SK-N-SH (cell line): ENCODE data around the gene CDHR3. TPM values are rescaled to one million over a fixed set of nuclear protein-coding genes. Genes with fewer than 3 reads are reported as not detected.

Experiments
- CTCF ChIA-PET: fragments of 300-600, 350-600 bp; formaldehyde crosslinking; extraction: SDS; loops from one replicate; lab custom pipeline; 2021; lab: Yijun Ruan, JAX
- POLR2A ChIA-PET: fragments of 350-600 bp; sonication (Branson Sonifier 250); formaldehyde crosslinking; extraction: SDS; loops from one replicate; lab custom pipeline; 2020; ENCODE audit warnings: antibody characterized with exemption, inconsistent platforms; lab: Yijun Ruan, JAX
- DNase-seq: peaks from one replicate; pipeline ENCODE4 v3.0.0; 2012
- H2AFZ ChIP-seq: fragments of 200-600 bp; sonication (generic); 2 replicates; pipeline ENCODE4 v1.8.1; 2016; ENCODE audit warnings: antibody characterized with exemption, mild to moderate bottlenecking, low read depth
- H3F3A ChIP-seq: fragments of 200-600 bp; sonication (generic); replicated peaks from 2 replicates; pipeline ENCODE3; 2016; ENCODE audit warnings: antibody characterized with exemption, mild to moderate bottlenecking; ENCODE audit not compliant: insufficient read depth
- H3K27ac ChIP-seq, 2 experiments: fragments of 200-500 bp in 1 of 2; fragments of 200-600 bp in 1 of 2; sonication (Bioruptor generic) in 1 of 2; sonication (generic), shearing (Covaris generic) in 1 of 2; 2 replicates each; pipeline versions ENCODE4 v1.5.1 to v1.6.1; 2014 to 2016; ENCODE audit warnings: low read depth in 2 of 2, inconsistent platforms in 1 of 2, low read length in 1 of 2, mild to moderate bottlenecking in 1 of 2, mixed read lengths in 1 of 2
- H3K27me3 ChIP-seq: fragments of 200-600 bp; sonication (generic), shearing (Covaris generic); 2 replicates; pipeline ENCODE4 v1.6.1; 2016; ENCODE audit warnings: mixed run types; ENCODE audit not compliant: insufficient read depth
- H3K36me3 ChIP-seq, 2 experiments: fragments of 200-500 bp in 1 of 2; fragments of 200-600 bp in 1 of 2; sonication (Bioruptor generic) in 1 of 2; sonication (generic) in 1 of 2; replicated peaks in 1 of 2; 2 replicates each; pipeline versions ENCODE3 to v1.5.1; 2014 to 2016; ENCODE audit warnings: low read length in 1 of 2, mild to moderate bottlenecking in 1 of 2; ENCODE audit not compliant: insufficient read depth in 2 of 2, control insufficient read depth in 1 of 2
- H3K4me1 ChIP-seq, 2 experiments: fragments of 200-500 bp in 1 of 2; fragments of 200-600 bp in 1 of 2; sonication (Bioruptor generic) in 1 of 2; sonication (generic), shearing (Covaris generic) in 1 of 2; 2 replicates each; pipeline versions ENCODE4 v1.5.1 to v1.6.1; 2014 to 2016; ENCODE audit warnings: low read depth in 1 of 2, low read length in 1 of 2, mixed run types in 1 of 2; ENCODE audit not compliant: insufficient read depth in 2 of 2, control insufficient read depth in 1 of 2
- H3K4me2 ChIP-seq: fragments of 200-600 bp; sonication (generic), shearing (Covaris generic); 2 replicates; pipeline ENCODE4 v1.6.1; 2017; ENCODE audit warnings: mixed run types
- H3K4me3 ChIP-seq, 2 experiments: fragments of 200-500 bp in 1 of 2; fragments of 200-600 bp in 1 of 2; sonication (Bioruptor generic) in 1 of 2; sonication (generic), shearing (Covaris generic) in 1 of 2; 2 replicates each; pipeline versions ENCODE4 v1.5.1 to v1.8.1; 2014 to 2016; ENCODE audit warnings: low read depth in 2 of 2, inconsistent platforms in 1 of 2, low read length in 1 of 2, mild to moderate bottlenecking in 1 of 2, mixed read lengths in 1 of 2, moderate library complexity in 1 of 2
- H3K79me2 ChIP-seq: fragments of 200-600 bp; sonication (generic); 2 replicates; pipeline ENCODE4 v1.8.1; 2017; ENCODE audit warnings: mild to moderate bottlenecking; ENCODE audit not compliant: insufficient read depth
- H3K9ac ChIP-seq: fragments of 200-600 bp; sonication (generic); 2 replicates; pipeline ENCODE4 v1.6.1; 2017; ENCODE audit warnings: mixed run types
- H3K9me2 ChIP-seq: fragments of 200-600 bp; sonication (generic); 2 replicates; pipeline ENCODE4 v1.6.1; 2017; ENCODE audit warnings: mixed run types
- H3K9me3 ChIP-seq: fragments of 200-600 bp; sonication (generic); 2 replicates; pipeline ENCODE4 v1.6.1; 2017; ENCODE audit warnings: mixed run types, mild to moderate bottlenecking, moderate library complexity
- H4K20me1 ChIP-seq: fragments of 200-600 bp; sonication (generic); 2 replicates; pipeline ENCODE4 v1.6.1; 2017; ENCODE audit warnings: mild to moderate bottlenecking, mixed run types; ENCODE audit not compliant: insufficient read depth
- CHD2 ChIP-seq: fragments of 150-350 bp; IDR thresholded peaks from 2 replicates; pipeline ENCODE4 v1.6.1; 2018; ENCODE audit warnings: low read length; ENCODE audit not compliant: partially characterized antibody
- EP300 ChIP-seq, 2 experiments: IDR thresholded peaks; 2 replicates each; pipeline versions ENCODE4 v1.4.0 to v1.6.1; 2012; ENCODE audit warnings: borderline replicate concordance in 1 of 2, low read depth in 1 of 2, low read length in 1 of 2
- FOSL2 ChIP-seq: IDR thresholded peaks from 2 replicates; pipeline ENCODE4 v1.4.0; 2012; ENCODE audit warnings: low read depth, mild to moderate bottlenecking, moderate library complexity, borderline replicate concordance
- FOXM1 ChIP-seq: IDR thresholded peaks from 2 replicates; pipeline ENCODE4 v1.4.0; 2012; ENCODE audit warnings: low read depth, mild to moderate bottlenecking
- GATA2 ChIP-seq: sonication (generic); formaldehyde crosslinking; IDR thresholded peaks from 2 replicates; pipeline ENCODE4 v1.5.0; 2020; ENCODE audit warnings: mild to moderate bottlenecking, missing genetic modification reagents
- JUND ChIP-seq: IDR thresholded peaks from 2 replicates; pipeline ENCODE4 v1.4.0; 2012
- MXI1 ChIP-seq: IDR thresholded peaks from 2 replicates; pipeline ENCODE4 v1.6.1; 2012; ENCODE audit warnings: mild to moderate bottlenecking, low read depth, low read length, improper control_type of control experiment
- NRF1 ChIP-seq: IDR thresholded peaks from 2 replicates; pipeline ENCODE4 v1.6.1; 2012; ENCODE audit warnings: low read depth, mild to moderate bottlenecking, low read length
- RAD21 ChIP-seq: IDR thresholded peaks from 2 replicates; pipeline ENCODE4 v1.6.1; 2012; ENCODE audit warnings: mild to moderate bottlenecking, low read length
- RFX5 ChIP-seq: IDR thresholded peaks from 2 replicates; pipeline ENCODE4 v1.6.1; 2012; ENCODE audit warnings: mild to moderate bottlenecking, improper control_type of control experiment, low read length
- TCF12 ChIP-seq: IDR thresholded peaks from 2 replicates; pipeline ENCODE4 v1.4.0; 2012
- TEAD4 ChIP-seq: IDR thresholded peaks from 2 replicates; pipeline ENCODE4 v1.4.0; 2012; ENCODE audit warnings: mild to moderate bottlenecking, borderline replicate concordance; ENCODE audit not compliant: insufficient read depth
- USF1 ChIP-seq: IDR thresholded peaks from 2 replicates; pipeline ENCODE4 v1.4.0; 2012; ENCODE audit warnings: low read depth, borderline replicate concordance
- WGBS: methylation state at CpG from one replicate; pipeline ENCODE4 v1.1.6; 2017; ENCODE audit warnings: low lambda C conversion rate; 5-methylcytosine and 5-hydroxymethylcytosine counted together
- polyA plus RNA-seq, 3 experiments: library from polyadenylated mRNA; depleted of rRNA; stranded (reverse); fragments of >200 nt; gene quantifications; 2 replicates each; pipeline ENCODE4 v1.2.3, GENCODE V29; 2012
- TF ChIP-seq, protein P1 (sequence below): IDR thresholded peaks from 2 replicates; pipeline ENCODE4 v1.4.0; 2012; ENCODE audit warnings: low read depth, borderline replicate concordance
- TF ChIP-seq, protein P2 (sequence below): fragments of 200-600 bp; sonication (generic); IDR thresholded peaks from 2 replicates; pipeline ENCODE4 v1.6.1; 2017; ENCODE audit warnings: antibody characterized with exemption, mild to moderate bottlenecking, moderate library complexity
- TF ChIP-seq, protein P3 (sequence below): IDR thresholded peaks from 2 replicates; pipeline ENCODE4 v1.4.0; 2012; ENCODE audit warnings: low read depth

Gene CDHR3
- polyA plus RNA-seq, 1 of the 3 experiments (the other 2 are of a cell fraction) = 7.5 TPM

- H3K9ac ChIP-seq = no peak overlapping the region
- H3F3A ChIP-seq = peaks cover 8% of the 10 kb centered on the region
- ChIA-PET POLR2A (no interaction called here), CTCF (interaction anchor here (1.4 to 14.1 kb wide), 2 partner anchors 49 to 98 kb away, joined by 3 to 593 read pairs; no protein-coding TSS in a partner anchor)
- no peaks in the 10 kb centered on the region for H3K27me3 ChIP-seq
- no peak overlapping the region for H2AFZ ChIP-seq
- no peaks in the 10 kb centered on the region for H3K9me2 ChIP-seq
- DNase-seq = no peak
- no peak for TF ChIP-seq TCF12
- no peak for TF ChIP-seq MXI1
- H3K4me2 ChIP-seq = no peak overlapping the region
- H3K79me2 ChIP-seq = no peaks in the 10 kb centered on the region
- no peaks in the 10 kb centered on the region for H3K9me3 ChIP-seq
- no peaks in the 10 kb centered on the region for H4K20me1 ChIP-seq
- no peaks in the 10 kb centered on the region for H3K36me3 ChIP-seq
- H3K27ac ChIP-seq = no peak overlapping the region
- 93% methylated on average over 6 of the region's 6 CpGs for WGBS
- H3K4me1 ChIP-seq = peaks cover 20 to 56% of the 10 kb centered on the region in 2 experiments
- no peak overlapping the region for H3K4me3 ChIP-seq
These were observed 100.0 kb downstream of the CDHR3 start for GRCh38 chr7:106063024-106063423.

- no peak for DNase-seq
- H3K4me2 ChIP-seq = no peak overlapping the region
- no peaks in the 10 kb centered on the region for H3K27me3 ChIP-seq
- no peaks in the 10 kb centered on the region for H3K79me2 ChIP-seq
- no peak overlapping the region for H3K9ac ChIP-seq
- peaks cover 21 to 56% of the 10 kb centered on the region in 2 experiments for H3K4me1 ChIP-seq
- POLR2A ChIA-PET = no interaction called here
- 100% methylated on average over 2 of the region's 2 CpGs for WGBS
- H3K36me3 ChIP-seq = no peaks in the 10 kb centered on the region
- H3K9me2 ChIP-seq = no peaks in the 10 kb centered on the region
- TF ChIP-seq TCF12 (no peak), USF1 (no peak), EP300 (IDR thresholded peaks at IDR 0.05; ENCODE audit: borderline replicate concordance in 1 of 2, low read depth in 1 of 2, low read length in 1 of 2) (no peak), RFX5 (no peak), JUND (no peak), RAD21 (no peak), GATA2 (CRISPR knock-in tag) (no peak), FOSL2 (no peak), TEAD4 (no peak), FOXM1 (no peak), NRF1 (no peak), CHD2 (no peak)
- TF ChIP-seq, protein P1, sequence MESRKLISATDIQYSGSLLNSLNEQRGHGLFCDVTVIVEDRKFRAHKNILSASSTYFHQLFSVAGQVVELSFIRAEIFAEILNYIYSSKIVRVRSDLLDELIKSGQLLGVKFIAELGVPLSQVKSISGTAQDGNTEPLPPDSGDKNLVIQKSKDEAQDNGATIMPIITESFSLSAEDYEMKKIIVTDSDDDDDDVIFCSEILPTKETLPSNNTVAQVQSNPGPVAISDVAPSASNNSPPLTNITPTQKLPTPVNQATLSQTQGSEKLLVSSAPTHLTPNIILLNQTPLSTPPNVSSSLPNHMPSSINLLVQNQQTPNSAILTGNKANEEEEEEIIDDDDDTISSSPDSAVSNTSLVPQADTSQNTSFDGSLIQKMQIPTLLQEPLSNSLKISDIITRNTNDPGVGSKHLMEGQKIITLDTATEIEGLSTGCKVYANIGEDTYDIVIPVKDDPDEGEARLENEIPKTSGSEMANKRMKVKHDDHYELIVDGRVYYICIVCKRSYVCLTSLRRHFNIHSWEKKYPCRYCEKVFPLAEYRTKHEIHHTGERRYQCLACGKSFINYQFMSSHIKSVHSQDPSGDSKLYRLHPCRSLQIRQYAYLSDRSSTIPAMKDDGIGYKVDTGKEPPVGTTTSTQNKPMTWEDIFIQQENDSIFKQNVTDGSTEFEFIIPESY = no peak
- TF ChIP-seq, protein P2, sequence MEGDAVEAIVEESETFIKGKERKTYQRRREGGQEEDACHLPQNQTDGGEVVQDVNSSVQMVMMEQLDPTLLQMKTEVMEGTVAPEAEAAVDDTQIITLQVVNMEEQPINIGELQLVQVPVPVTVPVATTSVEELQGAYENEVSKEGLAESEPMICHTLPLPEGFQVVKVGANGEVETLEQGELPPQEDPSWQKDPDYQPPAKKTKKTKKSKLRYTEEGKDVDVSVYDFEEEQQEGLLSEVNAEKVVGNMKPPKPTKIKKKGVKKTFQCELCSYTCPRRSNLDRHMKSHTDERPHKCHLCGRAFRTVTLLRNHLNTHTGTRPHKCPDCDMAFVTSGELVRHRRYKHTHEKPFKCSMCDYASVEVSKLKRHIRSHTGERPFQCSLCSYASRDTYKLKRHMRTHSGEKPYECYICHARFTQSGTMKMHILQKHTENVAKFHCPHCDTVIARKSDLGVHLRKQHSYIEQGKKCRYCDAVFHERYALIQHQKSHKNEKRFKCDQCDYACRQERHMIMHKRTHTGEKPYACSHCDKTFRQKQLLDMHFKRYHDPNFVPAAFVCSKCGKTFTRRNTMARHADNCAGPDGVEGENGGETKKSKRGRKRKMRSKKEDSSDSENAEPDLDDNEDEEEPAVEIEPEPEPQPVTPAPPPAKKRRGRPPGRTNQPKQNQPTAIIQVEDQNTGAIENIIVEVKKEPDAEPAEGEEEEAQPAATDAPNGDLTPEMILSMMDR = no peak
- TF ChIP-seq, protein P3, sequence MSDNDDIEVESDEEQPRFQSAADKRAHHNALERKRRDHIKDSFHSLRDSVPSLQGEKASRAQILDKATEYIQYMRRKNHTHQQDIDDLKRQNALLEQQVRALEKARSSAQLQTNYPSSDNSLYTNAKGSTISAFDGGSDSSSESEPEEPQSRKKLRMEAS = no peak
- H3K27ac ChIP-seq = no peak overlapping the region; a peak in 1 of 4 replicates
- CTCF ChIA-PET = interaction anchor here (2.8 kb wide), 1 partner anchor 90 kb away, joined by 20 read pairs; no protein-coding TSS in a partner anchor
- no peak overlapping the region for H3K4me3 ChIP-seq
- peaks cover 8% of the 10 kb centered on the region for H3F3A ChIP-seq
- no peaks in the 10 kb centered on the region for H4K20me1 ChIP-seq
- no peak overlapping the region for H2AFZ ChIP-seq
- no peaks in the 10 kb centered on the region for H3K9me3 ChIP-seq
These were observed 100.6 kb downstream of the CDHR3 start for GRCh38 chr7:106063692-106064091.
